GM19328 (cell line): ENCODE measurements around the gene SYT3.
"Not testable (repeated sequence)": the region's sequence is repeated elsewhere in the genome, so short reads cannot be mapped to it uniquely, and the experiment has no call there.

Source experiments
- ATAC-seq: cut with Tn5 transposase; IDR thresholded peaks from one replicate; pipeline ENCODE4 v1.9.1; 2021; ENCODE audit warnings: mild to moderate bottlenecking, moderate library complexity; ENCODE audit not compliant: unreplicated experiment

Gene SYT3

DNA sequence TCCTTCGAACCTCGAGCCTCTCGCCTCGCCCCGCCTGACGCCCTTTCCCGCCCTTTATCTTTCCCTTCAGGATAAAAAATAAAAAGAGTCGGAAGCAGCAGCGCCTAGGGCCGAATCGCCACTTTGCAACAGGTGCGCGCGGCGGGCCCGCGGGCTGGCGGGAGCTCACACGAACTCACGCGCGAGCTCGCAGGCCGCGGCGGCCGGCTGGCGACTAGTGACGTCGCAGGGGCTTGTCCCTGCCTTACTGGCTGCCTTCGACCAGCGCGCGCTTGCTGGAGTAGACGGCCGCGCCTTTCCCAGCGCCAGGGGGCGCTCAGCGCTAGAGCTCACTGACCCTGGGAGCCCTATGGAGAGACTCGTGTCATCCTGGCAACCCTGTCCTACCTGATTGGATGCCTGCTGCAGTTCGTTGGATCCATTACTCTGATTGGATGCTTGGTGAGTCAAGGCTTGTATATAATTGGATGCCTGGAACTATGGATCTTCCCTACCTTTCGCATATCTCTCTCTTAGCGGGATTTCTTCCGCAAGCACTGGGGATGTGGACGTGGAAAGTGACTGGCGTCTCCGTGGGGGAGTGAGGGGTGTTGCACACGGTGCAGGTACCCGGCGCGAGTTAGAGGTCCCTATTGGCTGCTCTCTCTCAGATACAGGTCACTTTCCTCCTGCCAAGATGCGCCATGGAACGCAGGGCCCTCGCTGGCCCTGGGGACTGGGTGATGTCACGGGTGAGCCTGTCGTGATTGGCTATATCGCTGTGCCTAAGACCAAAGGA lies 33.4 kb downstream of the SYT3 start:
- not testable (repeated sequence) for ATAC-seq

DNA sequence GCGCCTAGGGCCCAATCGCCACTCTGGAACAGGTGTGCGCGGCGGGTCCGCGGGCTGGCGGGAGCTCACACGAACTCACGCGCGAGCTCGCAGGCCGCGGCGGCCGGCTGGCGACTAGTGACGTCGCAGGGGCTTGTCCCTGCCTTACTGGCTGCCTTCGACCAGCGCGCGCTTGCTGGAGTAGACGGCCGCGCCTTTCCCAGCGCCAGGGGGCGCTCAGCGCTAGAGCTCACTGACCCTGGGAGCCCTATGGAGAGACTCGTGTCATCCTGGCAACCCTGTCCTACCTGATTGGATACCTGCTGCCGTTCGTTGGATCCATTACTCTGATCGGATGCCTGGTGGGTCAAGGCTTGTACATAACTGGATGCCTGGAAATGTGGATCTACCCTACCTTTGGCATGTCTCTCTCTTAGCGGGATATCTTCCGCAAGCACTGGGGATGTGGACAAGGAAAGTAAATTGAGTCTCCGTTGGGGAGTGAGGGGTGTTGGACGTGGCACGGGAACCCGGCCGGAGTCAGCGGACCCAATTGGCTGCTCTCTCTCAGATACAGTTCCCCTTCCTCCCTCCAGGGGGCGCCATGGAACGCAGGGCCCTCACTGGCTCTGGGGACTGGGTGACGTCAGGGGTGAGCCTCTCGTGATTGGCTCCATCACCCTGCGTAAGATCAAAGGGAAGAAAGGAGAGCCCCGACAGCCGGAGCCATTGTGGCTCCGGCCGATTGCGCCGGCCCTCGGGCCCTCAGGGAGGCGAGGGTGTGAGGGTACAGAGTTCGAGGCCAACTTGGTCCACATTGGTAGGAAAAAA lies 35.2 kb downstream of the SYT3 start:
- not testable (repeated sequence) for ATAC-seq

GRCh38 chr19:50602935-50603334 lies 36.7 kb downstream of the SYT3 start:
- no peak for ATAC-seq

- ATAC-seq, result no peak
Observed at GRCh38 chr19:50602496-50602895, 37.2 kb downstream of the SYT3 start.

GRCh38 chr19:50602089-50602422 lies 37.6 kb downstream of the SYT3 start:
- ATAC-seq, result no peak

DNA sequence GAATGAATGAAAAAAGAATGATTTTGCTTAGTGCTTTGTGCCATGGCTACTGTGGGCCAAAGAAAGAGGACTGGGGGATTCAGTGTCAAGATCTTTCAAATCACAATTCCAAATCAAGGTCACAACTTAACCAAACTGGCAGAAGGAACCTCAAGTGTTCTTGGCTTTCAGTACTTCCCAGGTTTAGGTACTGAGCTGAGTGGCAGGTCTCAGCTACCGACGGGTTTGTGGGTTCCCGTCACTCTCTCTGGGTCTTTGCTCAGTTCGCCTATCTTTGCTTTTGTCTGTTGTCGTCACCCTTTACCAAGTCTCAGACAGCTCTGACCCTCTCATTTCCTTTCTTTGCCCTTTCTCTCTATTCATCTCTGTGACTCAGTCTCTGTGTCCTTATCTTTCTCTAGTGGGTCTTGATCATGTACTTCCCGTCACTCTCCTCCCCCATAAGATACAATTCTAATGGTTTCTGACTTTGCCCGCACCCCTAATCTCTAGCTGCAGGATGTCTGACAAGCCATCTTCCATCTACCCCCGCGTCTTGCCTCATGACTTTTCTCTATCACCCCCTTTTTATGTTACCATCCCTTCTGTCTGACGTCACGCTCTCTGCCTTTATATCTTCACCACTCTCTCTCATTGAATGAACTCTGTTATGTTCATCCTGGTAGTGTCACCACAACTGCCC lies 38.1 kb downstream of the SYT3 start:
- ATAC-seq, result no peak

DNA sequence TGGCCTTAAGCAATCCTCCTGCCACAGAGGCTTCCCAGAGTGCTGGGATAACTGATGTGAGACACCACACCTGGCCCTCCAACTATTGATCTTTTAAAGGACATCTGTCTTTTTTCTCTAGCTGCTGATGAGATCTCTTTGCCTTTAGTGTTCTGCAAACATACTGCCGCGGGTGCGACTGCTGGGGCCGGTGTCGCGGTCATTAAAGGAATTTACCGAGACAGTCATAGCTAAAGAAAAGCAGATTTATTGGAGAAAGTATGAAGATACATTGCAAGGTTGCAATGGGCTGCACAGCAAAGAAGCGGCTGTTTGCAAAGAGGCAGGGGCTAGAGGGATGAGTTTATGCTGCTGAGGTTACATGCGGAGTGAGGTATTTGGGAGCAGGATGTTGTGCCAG lies 40.3 kb downstream of the SYT3 start:
- ATAC-seq, result no peak

DNA sequence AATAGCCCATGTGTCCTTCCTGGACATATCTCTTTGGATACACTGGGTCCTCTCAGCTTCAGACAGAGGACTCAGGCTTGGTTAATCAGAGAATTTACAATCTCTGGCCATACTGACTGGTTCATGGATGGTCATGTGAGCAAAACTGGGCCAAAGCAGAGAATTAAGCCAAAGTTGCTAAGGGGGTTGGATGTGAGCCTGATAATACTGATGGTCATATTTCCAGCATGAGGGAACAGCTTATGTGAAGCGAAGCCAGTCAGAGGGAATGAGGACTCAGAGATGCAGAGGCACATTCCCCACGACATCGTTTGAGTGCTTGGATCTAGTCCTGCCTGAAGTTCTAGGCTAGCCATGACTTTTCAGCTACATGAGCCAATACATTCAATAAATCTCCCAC lies 49.5 kb downstream of the SYT3 start:
- no peak for ATAC-seq

- ATAC-seq, result not testable (repeated sequence)
Observed at GRCh38 chr19:50581795-50582660, 57.7 kb downstream of the SYT3 start.

DNA sequence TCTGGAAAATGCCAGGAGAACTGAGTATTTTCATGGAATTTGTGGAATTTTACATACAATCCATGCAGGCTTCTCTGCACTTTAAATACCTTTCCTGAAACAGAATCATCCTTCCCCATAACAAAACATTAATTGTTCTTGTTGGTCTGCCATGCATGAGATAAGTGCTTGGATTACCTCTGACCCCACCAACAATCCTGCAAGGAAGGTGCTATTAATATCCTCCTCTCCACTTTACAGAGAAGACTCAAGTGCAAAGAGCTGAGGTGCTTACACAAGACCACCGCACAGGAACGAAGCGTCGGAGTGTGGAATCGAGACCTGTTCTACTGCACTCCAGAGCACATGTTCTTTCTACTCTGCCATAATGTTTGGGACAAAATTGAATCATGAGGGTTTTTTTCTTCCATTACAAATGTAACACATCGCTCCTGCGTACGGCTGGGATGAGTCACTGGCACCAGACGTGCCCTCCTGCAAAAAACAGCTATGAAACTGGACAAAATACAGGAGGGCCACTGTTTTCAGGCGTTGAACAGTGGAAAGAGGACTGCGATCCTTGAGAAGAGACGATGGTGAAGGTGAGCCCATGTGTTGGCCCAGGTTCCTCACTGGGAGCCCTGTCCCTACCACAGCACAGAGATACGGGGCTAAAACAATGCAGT lies 58.6 kb downstream of the SYT3 start:
- ATAC-seq, result no peak

DNA sequence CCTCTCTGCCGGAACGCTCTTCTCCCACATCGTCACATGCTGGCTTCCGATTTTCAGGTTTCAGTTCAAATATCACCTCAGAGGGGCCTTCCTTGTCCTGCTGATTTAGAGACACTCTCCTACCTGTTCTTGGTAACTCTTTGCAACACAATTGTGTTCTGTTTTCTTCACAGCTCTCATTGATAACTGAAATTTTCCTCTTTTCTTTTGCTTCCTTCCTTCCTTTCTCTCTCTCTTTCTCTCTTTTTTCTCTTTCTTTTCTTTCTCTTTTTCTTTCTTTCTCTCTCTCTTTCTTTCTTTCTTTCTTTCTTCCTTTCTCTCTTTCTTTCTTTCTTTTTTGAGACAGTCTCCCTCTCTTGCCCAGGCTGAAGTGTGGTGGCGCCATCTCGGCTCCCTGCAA lies 59.4 kb downstream of the SYT3 start:
- ATAC-seq, result no peak

- not testable (repeated sequence) for ATAC-seq
Observed at GRCh38 chr19:50576769-50577168, 62.9 kb downstream of the SYT3 start.

GRCh38 chr19:50573741-50574461 lies 65.8 kb downstream of the SYT3 start:
- no peak for ATAC-seq
